OCI-LY7 (cell line): Measurements from ENCODE around the gene OIP5. TPM values are rescaled to one million over a fixed set of nuclear protein-coding genes. Genes with fewer than 3 reads are reported as not detected.
"Not testable (repeated sequence)": the region's sequence is repeated elsewhere in the genome, so short reads cannot be mapped to it uniquely, and the experiment has no call there.

Experiments
- BruUV-seq: library from RNA; stranded (reverse); fragments of 400-500 nt; replicated peaks from 2 replicates; lab custom pipeline; 2021; lab: Mats Ljungman, UMichigan
- CTCF ChIA-PET: fragments of 300-600 bp; sonication (Branson Sonifier 250); formaldehyde crosslinking; loops from one replicate; lab custom pipeline; 2022; ENCODE audit warnings: antibody characterized with exemption; ENCODE audit not compliant: unreplicated experiment; lab: Charles Lee
- POLR2A ChIA-PET: fragments of 300-600 bp; sonication (Branson Sonifier 250); formaldehyde crosslinking; loops from one replicate; lab custom pipeline; 2022; ENCODE audit warnings: antibody characterized with exemption; lab: Charles Lee
- DNase-seq: peaks from one replicate; pipeline ENCODE4 v3.0.0-alpha.2; 2015; ENCODE audit warnings: low spot score
- H2AFZ ChIP-seq: fragments of 200-600 bp; sonication (generic), shearing (Covaris generic); 2 replicates; pipeline ENCODE4 v1.6.1; 2014; ENCODE audit warnings: mild to moderate bottlenecking, antibody characterized with exemption, low read length, moderate library complexity
- H3K27ac ChIP-seq: fragments of 200-600 bp; sonication (generic); 2 replicates; pipeline ENCODE4 v1.5.1; 2014; ENCODE audit warnings: mixed run types, low read depth, mild to moderate bottlenecking, moderate library complexity, low read length, inconsistent platforms; ENCODE audit not compliant: poor library complexity, severe bottlenecking
- H3K36me3 ChIP-seq: fragments of 200-600 bp; sonication (generic); 2 replicates; pipeline ENCODE4 v1.6.1; 2014; ENCODE audit warnings: mild to moderate bottlenecking, antibody characterized with exemption, low read length, moderate library complexity, mixed read lengths; ENCODE audit not compliant: insufficient read depth
- H3K4me1 ChIP-seq: fragments of 200-600 bp; sonication (generic); 2 replicates; pipeline ENCODE4 v1.5.1; 2014; ENCODE audit warnings: mild to moderate bottlenecking, low read length; ENCODE audit not compliant: insufficient read depth, poor library complexity, severe bottlenecking
- H3K4me2 ChIP-seq: fragments of 200-600 bp; sonication (generic); 2 replicates; pipeline ENCODE4 v1.6.1; 2014; ENCODE audit warnings: mild to moderate bottlenecking, low read length
- H3K4me3 ChIP-seq: fragments of 200-600 bp; sonication (generic); 2 replicates; pipeline ENCODE4 v1.5.1; 2014; ENCODE audit warnings: mild to moderate bottlenecking, low read depth, low read length; ENCODE audit not compliant: poor library complexity, severe bottlenecking
- H3K79me2 ChIP-seq: fragments of 200-600 bp; sonication (generic); 2 replicates; pipeline ENCODE4 v1.6.1; 2016; ENCODE audit warnings: low read depth, mild to moderate bottlenecking, low read length, moderate library complexity, mixed read lengths; ENCODE audit not compliant: insufficient read depth
- H3K9me2 ChIP-seq: fragments of 200-600 bp; sonication (generic); 2 replicates; pipeline ENCODE4 v1.6.1; 2016; ENCODE audit warnings: mild to moderate bottlenecking, low read length, mixed read lengths; ENCODE audit not compliant: insufficient read depth
- H3K9me3 ChIP-seq: fragments of 200-600 bp; sonication (generic); 2 replicates; pipeline ENCODE4 v1.6.1; 2014; ENCODE audit warnings: mild to moderate bottlenecking, mixed run types, low read length, mixed read lengths
- H4K20me1 ChIP-seq: fragments of 200-600 bp; sonication (generic); 2 replicates; pipeline ENCODE4 v1.6.1; 2014; ENCODE audit warnings: mild to moderate bottlenecking, antibody characterized with exemption, low read length, moderate library complexity, mixed read lengths; ENCODE audit not compliant: insufficient read depth
- EZH2phosphoT487 ChIP-seq: fragments of 200-600 bp; sonication (generic); IDR thresholded peaks from 2 replicates; pipeline ENCODE4 v1.6.1; 2018; ENCODE audit warnings: low read depth, borderline replicate concordance, mild to moderate bottlenecking, mixed run types, antibody characterized with exemption, low read length, moderate library complexity, mixed read lengths
- intact Hi-C: fragments of 100-400 bp; cut with micrococcal nuclease; formaldehyde crosslinking; loops from one replicate; pipeline ENCODE4 v1.10.0; 2022; ENCODE audit not compliant: unreplicated experiment
- total RNA-seq, 2 experiments: library from RNA; depleted of rRNA in 1 of 2; stranded (reverse); fragments of >200 nt in 1 of 2; shearing (Covaris generic) in 1 of 2; gene quantifications; 2 replicates each; pipeline ENCODE4 v1.2.3, GENCODE V29; 2014 to 2022
- TF ChIP-seq, protein P1 (sequence below): fragments of 200-600 bp; sonication (generic); conservative IDR thresholded peaks from 2 replicates; pipeline ENCODE4 v1.5.1; 2014; ENCODE audit warnings: mild to moderate bottlenecking, antibody characterized with exemption, low read length, moderate library complexity, mixed read lengths

Gene OIP5
- total RNA-seq, 2 experiments from 2014 or later = 28.4 to 42.5 TPM

DNA sequence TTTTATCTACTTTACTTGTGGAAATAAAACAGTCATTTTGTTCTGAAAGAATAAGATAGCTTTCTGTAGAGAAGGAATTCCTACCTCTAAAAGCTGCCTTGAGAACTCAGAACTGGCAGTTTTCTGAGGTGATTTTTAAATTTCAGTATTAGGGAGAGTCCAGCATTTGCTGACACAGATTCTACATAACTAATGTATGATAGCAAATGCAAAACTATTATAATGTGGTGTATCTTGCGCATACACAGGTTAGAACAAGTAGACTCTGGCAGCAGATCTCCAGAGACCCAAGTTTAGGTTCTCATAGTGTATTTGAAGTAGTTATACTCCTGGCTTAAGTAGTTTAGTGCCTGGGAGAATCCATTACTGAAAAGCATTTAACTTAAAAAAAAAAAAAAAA is 30.8 kb downstream of the OIP5 start:
- BruUV-seq = no TSS peak
- ChIA-PET CTCF (no interaction called here), POLR2A (no interaction called here)
- intact Hi-C loops = no loop called here
- Histone ChIP-seq H3K9me2 (no peaks in the 10 kb centered on the region), H3K79me2 (peaks cover 2% of the 10 kb centered on the region; the same call in 1 of the 2 replicates), H3K36me3 (peaks cover 74% of the 10 kb centered on the region), H3K27ac (no peak overlapping the region), H3K4me3 (no peak overlapping the region), H3K4me2 (no peak overlapping the region), H2AFZ (no peak overlapping the region), H3K4me1 (no peaks in the 10 kb centered on the region), H3K9me3 (no peaks in the 10 kb centered on the region), H4K20me1 (no peaks in the 10 kb centered on the region)
- TF ChIP-seq, protein P1, sequence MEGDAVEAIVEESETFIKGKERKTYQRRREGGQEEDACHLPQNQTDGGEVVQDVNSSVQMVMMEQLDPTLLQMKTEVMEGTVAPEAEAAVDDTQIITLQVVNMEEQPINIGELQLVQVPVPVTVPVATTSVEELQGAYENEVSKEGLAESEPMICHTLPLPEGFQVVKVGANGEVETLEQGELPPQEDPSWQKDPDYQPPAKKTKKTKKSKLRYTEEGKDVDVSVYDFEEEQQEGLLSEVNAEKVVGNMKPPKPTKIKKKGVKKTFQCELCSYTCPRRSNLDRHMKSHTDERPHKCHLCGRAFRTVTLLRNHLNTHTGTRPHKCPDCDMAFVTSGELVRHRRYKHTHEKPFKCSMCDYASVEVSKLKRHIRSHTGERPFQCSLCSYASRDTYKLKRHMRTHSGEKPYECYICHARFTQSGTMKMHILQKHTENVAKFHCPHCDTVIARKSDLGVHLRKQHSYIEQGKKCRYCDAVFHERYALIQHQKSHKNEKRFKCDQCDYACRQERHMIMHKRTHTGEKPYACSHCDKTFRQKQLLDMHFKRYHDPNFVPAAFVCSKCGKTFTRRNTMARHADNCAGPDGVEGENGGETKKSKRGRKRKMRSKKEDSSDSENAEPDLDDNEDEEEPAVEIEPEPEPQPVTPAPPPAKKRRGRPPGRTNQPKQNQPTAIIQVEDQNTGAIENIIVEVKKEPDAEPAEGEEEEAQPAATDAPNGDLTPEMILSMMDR = no peak
- no peak for TF ChIP-seq EZH2phosphoT487
- DNase-seq = no peak

DNA sequence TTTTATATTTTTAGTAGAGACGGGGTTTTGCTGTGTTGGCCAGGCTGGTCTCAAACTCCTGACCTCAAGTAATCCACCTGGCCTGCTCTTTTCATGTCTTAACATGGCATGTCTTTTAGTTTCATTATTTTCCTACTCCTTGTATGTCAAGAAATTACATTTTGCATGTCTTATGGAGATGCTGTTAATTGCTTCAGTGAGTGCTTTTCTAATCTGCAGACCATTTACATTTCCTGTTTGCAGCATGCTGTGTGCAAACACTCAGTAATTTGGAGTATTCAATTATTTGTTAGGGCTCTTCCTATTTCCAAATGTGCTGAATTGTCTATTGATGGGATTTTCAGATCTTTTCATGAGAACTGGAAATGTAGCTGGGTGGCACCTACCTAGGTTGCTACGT is 31.3 kb downstream of the OIP5 start:
- H3K79me2 ChIP-seq, CTCF ChIA-PET, POLR2A ChIA-PET, BruUV-seq, H4K20me1 ChIP-seq, H3K4me3 ChIP-seq, intact Hi-C loops, H3K4me2 ChIP-seq, H3K4me1 ChIP-seq, H3K9me2 ChIP-seq, H2AFZ ChIP-seq, H3K9me3 ChIP-seq, H3K27ac ChIP-seq, DNase-seq: not testable (repeated sequence)
- H3K36me3 ChIP-seq = peaks cover 74% of the 10 kb centered on the region

DNA sequence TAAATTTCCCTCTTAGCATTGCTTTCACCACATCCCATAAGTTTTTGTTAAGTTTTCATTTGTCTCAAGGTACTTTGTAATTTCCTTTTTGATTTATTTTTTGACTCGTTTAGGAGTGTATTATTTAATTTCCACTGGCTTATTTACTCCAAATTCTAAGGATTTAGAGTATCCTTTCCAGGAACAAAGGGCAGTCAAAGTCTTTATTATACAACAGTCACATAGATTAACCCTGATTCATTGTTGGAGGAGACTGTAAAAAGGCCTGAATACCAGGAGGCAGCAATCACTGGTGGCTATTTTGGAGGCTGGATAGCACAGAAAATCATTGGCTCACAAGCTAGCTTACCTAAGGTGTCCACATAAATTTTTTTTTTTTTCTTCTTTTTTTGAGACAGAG is 39.9 kb downstream of the OIP5 start:
- no peak overlapping the region for H2AFZ ChIP-seq
- DNase-seq = no peak
- peaks cover 38% of the 10 kb centered on the region for H3K4me1 ChIP-seq
- H3K36me3 ChIP-seq = peaks cover 92% of the 10 kb centered on the region
- ChIA-PET CTCF (no interaction called here), POLR2A (no interaction called here)
- H4K20me1 ChIP-seq = no peaks in the 10 kb centered on the region
- H3K79me2 ChIP-seq = peaks cover 49% of the 10 kb centered on the region; the same call in 1 of the 2 replicates
- H3K4me3 ChIP-seq = no peak overlapping the region
- no peak overlapping the region for H3K27ac ChIP-seq
- no peaks in the 10 kb centered on the region for H3K9me2 ChIP-seq
- no TSS peak for BruUV-seq
- intact Hi-C loops = no loop called here
- TF ChIP-seq, protein P1 = no peak
- TF ChIP-seq EZH2phosphoT487 = no peak
- H3K9me3 ChIP-seq = no peaks in the 10 kb centered on the region
- no peak overlapping the region for H3K4me2 ChIP-seq
